NCI-H69 (cell line): ENCODE data around the gene TSPAN18.
A peak's percentile ranks its signal among the peaks of the same experiment; 100 is the strongest.

Experiments
- DNase-seq: peaks from one replicate; lab custom pipeline; 2025; lab: John Stamatoyannopoulos, UW

Gene TSPAN18

DNA sequence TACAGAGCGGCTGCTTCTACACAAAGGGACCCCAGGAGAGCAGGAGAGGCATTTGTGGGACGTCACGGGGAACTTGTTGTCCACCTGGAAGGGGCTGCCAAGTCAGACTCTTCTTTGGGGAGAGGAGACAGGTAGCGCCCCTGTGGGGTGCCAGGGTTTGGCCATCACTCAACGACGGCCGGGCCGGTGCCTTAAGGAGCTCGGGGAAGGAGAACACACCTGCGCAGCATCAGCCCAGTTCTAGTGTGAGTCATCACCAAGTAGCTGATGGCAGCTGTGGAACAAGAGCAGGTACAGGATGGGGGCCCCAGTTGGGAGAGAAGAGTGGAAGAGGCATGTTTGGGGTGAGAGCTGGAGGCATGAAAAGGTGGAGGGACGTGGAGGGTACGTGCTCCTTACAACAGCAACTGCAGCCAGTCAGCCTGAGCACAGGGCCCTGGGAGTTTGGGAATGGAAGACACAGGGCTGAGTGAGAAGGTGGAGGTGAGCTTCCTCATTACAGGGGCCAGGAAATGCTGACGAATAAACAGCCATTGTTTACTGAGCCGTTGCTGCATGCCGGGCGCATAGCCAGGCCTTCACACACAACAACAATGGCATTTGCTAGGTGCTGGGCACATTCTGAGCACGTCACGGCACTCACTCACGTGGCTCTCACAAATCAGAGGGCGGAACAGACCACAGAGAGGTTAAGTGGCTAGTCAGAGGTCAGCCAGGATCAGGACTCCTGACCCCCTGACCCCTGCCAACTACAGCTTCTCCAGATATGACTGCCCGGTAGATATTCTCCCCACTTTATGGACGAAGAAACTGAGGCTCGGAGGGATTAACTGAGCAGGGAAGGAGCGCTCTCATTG, 253.0 kb downstream of the TSPAN18 start:
- peak; percentile 95 for DNase-seq

- peak; percentile 27 for DNase-seq
Measured at GRCh38 chr11:44980533-44981427, 254.0 kb downstream of the TSPAN18 start.
